Measurements from ENCODE around the gene CAND2.

DNA sequence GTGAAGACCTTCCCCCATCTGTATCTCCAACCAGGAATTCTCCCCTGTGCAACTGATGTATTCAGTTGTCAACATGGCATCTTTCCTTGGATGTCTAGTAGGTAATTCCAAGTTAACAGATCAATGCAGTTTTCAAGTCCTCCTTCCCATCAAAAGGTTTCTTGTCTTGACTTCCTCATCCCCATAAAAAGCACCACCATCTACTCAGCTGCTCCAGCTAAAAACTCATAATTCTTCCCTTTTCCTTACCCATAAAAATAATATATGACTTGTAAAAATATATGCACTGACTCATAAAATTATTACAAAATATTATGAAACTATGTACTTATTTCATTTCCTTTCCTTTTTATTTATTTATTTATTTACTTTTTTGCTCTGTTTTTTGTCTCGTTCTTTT, 5.0 kb upstream of the CAND2 start:
- TF ChIP-seq CTCF (conservative IDR thresholded peaks at IDR 0.05; ENCODE audit: low read depth, low read length) (no peak), EZH2 (IDR thresholded peaks at IDR 0.05; ENCODE audit: borderline replicate concordance, low read depth, low read length, poor library complexity, severe bottlenecking) (no peak)
